Left colon (tissue), 2 donors: ENCODE measurements around the gene EHF. TPM values are rescaled to one million over a fixed set of nuclear protein-coding genes. Genes with fewer than 3 reads are reported as not detected.
"Not testable (repeated sequence)": the region's sequence is repeated elsewhere in the genome, so short reads cannot be mapped to it uniquely, and the experiment has no call there.

ENCODE experiments used
- ATAC-seq: fragments of 200-7000 bp; cut with Tn5 transposase; one replicate; pipeline ENCODE4 v1.9.1; 2020; ENCODE audit warnings: mild to moderate bottlenecking, moderate library complexity
- DNase-seq, 2 donors: peaks; one replicate each; pipeline ENCODE4 v3.0.0-alpha.2; 2020
- intact Hi-C, 2 donors: fragments of 100-400 bp; cut with DNase I in 1 of 2; cut with micrococcal nuclease in 1 of 2; formaldehyde crosslinking; loops; one replicate each; pipeline versions ENCODE4 v1.11.2 to v1.14.0; 2022; cut with DNase I, micrococcal nuclease
- total RNA-seq, 2 donors: library from RNA; stranded (reverse); fragmentation: NEBNext Ultra II Directional; extraction: Animal tissue kit (Norgen Biotek cat#: 25700); gene quantifications; one replicate each; pipeline ENCODE4 v1.2.1, GENCODE V29; 2021
- donor health status: DM: no; HTN: no; CAD: no.
- donor health status: DM: yes; HTN: yes; CAD: no.

EHF gene
- total RNA-seq, 2 donors from 2014 or later, result 226 to 394 TPM

- DNase-seq (no peak), ATAC-seq (no peak)
- intact Hi-C loops, result no loop called here
These were observed 60.2 kb downstream of the EHF start for GRCh38 chr11:34680918-34681586.

- no peak for ATAC-seq
- DNase-seq, result no peak
- intact Hi-C loops, result no loop called here
These were observed 61.9 kb downstream of the EHF start for GRCh38 chr11:34682825-34683224.

GRCh38 chr11:34683396-34683795, 62.5 kb downstream of the EHF start:
- no peak for DNase-seq
- no peak for ATAC-seq
- intact Hi-C loops, result no loop called here

GRCh38 chr11:34685864-34686263, 65.0 kb downstream of the EHF start:
- intact Hi-C loops, result no loop called here
- ATAC-seq, result no peak
- no peak for DNase-seq

- intact Hi-C loops, ATAC-seq, DNase-seq: not testable (repeated sequence)
These were observed 71.4 kb downstream of the EHF start for GRCh38 chr11:34692299-34692698.

GRCh38 chr11:34696862-34697261, 76.0 kb downstream of the EHF start:
- DNase-seq (no peak), ATAC-seq (no peak)
- intact Hi-C loops, result no loop called here

GRCh38 chr11:34706709-34707461, 86.0 kb downstream of the EHF start:
- no peak for ATAC-seq
- DNase-seq, result no peak
- intact Hi-C loops, result no loop called here

- intact Hi-C loops, result no loop called here
- ATAC-seq (no peak), DNase-seq (no peak)
These were observed 86.6 kb downstream of the EHF start for GRCh38 chr11:34707462-34707840.

Other genes with a start within 250 kb of the EHF start
- gene CAT, start 182.2 kb upstream of the EHF start, total RNA-seq, result 100 to 1,000 TPM in 1 of 2 donors, 10 to 100 TPM in 1; 98.7 to 126 TPM
- not detected for gene ELF5, start 107.3 kb upstream of the EHF start, total RNA-seq